Stimulated activated CD4-positive, alpha-beta T cell treated with anti-CD3 and anti-CD28 coated beads, Interleukin-2, amount 100 ng/mL, for 24 hours (primary cell): ENCODE results near the gene DMRTB1.
"Not testable (repeated sequence)": the region's sequence is repeated elsewhere in the genome, so short reads cannot be mapped to it uniquely, and the experiment has no call there.

Source experiments
- DNase-seq, 2 donors: peaks; one replicate each; pipeline ENCODE4 v3.0.0-alpha.2; 2020

Gene DMRTB1

GRCh38 chr1:53459321-53460175, at the start of gene DMRTB1:
TSS of gene DMRTB1 (plus strand) at chr1:53459399. CDS start at chr1:53459454, 55 bp downstream.
- no peak for DNase-seq

GRCh38 chr1:53409695-53410094, 49.5 kb upstream of the DMRTB1 start:
- DNase-seq, result no peak

- no peak for DNase-seq
Observed at GRCh38 chr1:53410100-53410541, 49.1 kb upstream of the DMRTB1 start.

- DNase-seq, result no peak
Observed at GRCh38 chr1:53410701-53411100, 48.5 kb upstream of the DMRTB1 start.

- DNase-seq, result no peak
Observed at GRCh38 chr1:53411541-53412152, 47.6 kb upstream of the DMRTB1 start.

GRCh38 chr1:53412285-53413174, 46.7 kb upstream of the DMRTB1 start:
- DNase-seq, result no peak

- peak; percentile 53 to 62 for DNase-seq
Observed at GRCh38 chr1:53413175-53414001, 45.8 kb upstream of the DMRTB1 start.

GRCh38 chr1:53414632-53415031, 44.6 kb upstream of the DMRTB1 start:
- DNase-seq, result no peak

- no peak for DNase-seq
Observed at GRCh38 chr1:53415432-53415831, 43.8 kb upstream of the DMRTB1 start.

GRCh38 chr1:53416269-53416813, 42.9 kb upstream of the DMRTB1 start:
- DNase-seq, result no peak

- no peak for DNase-seq
Observed at GRCh38 chr1:53417074-53417511, 42.1 kb upstream of the DMRTB1 start.

- DNase-seq, result no peak
Observed at GRCh38 chr1:53419034-53419433, 40.2 kb upstream of the DMRTB1 start.

GRCh38 chr1:53420341-53420740, 38.9 kb upstream of the DMRTB1 start:
- DNase-seq, result no peak

GRCh38 chr1:53421208-53421607, 38.0 kb upstream of the DMRTB1 start:
- no peak for DNase-seq

GRCh38 chr1:53430261-53430660, 28.9 kb upstream of the DMRTB1 start:
- DNase-seq, result no peak

GRCh38 chr1:53430779-53431178, 28.4 kb upstream of the DMRTB1 start:
- no peak for DNase-seq

GRCh38 chr1:53431244-53431643, 28.0 kb upstream of the DMRTB1 start:
- DNase-seq, result no peak

- DNase-seq, result no peak
Observed at GRCh38 chr1:53431805-53432565, 27.2 kb upstream of the DMRTB1 start.

GRCh38 chr1:53432611-53433010, 26.6 kb upstream of the DMRTB1 start:
- DNase-seq, result no peak

GRCh38 chr1:53434405-53435007, 24.7 kb upstream of the DMRTB1 start:
- DNase-seq, result not testable (repeated sequence)

- no peak for DNase-seq
Observed at GRCh38 chr1:53435151-53435550, 24.0 kb upstream of the DMRTB1 start.
